ENCODE results near the gene CCDC57.
"Not testable (repeated sequence)": the region's sequence is repeated elsewhere in the genome, so short reads cannot be mapped to it uniquely, and the experiment has no call there.

The CCDC57 gene

GRCh38 chr17:82255402-82255972 lies 42.8 kb upstream of the CCDC57 start:
- no peak for TF ChIP-seq CTCF (conservative IDR thresholded peaks at IDR 0.05; ENCODE audit: low read depth, low read length)
- H3K4me3 ChIP-seq (ENCODE audit: low read depth, low read length): no peak overlapping the region
- DNase-seq (ENCODE audit: low read depth): no peak

GRCh38 chr17:82254746-82255145 lies 42.1 kb upstream of the CCDC57 start:
- not testable (repeated sequence) for H3K4me3 ChIP-seq (ENCODE audit: low read depth, low read length); DNase-seq (ENCODE audit: low read depth)

- not testable (repeated sequence) for H3K4me3 ChIP-seq (ENCODE audit: low read depth, low read length); DNase-seq (ENCODE audit: low read depth)
Measured at GRCh38 chr17:82254096-82254495, 41.5 kb upstream of the CCDC57 start.

- no peak for DNase-seq (ENCODE audit: low read depth)
- TF ChIP-seq CTCF (conservative IDR thresholded peaks at IDR 0.05; ENCODE audit: low read depth, low read length): no peak
- no peak overlapping the region for H3K4me3 ChIP-seq (ENCODE audit: low read depth, low read length)
Measured at GRCh38 chr17:82253179-82253544, 40.5 kb upstream of the CCDC57 start.

- H3K4me3 ChIP-seq (ENCODE audit: low read depth, low read length): no peak overlapping the region
- no peak for DNase-seq (ENCODE audit: low read depth)
Measured at GRCh38 chr17:82252511-82253178, 40.0 kb upstream of the CCDC57 start.

GRCh38 chr17:82250868-82251500 lies 38.3 kb upstream of the CCDC57 start:
- no peak for TF ChIP-seq CTCF (conservative IDR thresholded peaks at IDR 0.05; ENCODE audit: low read depth, low read length)
- no peak overlapping the region for H3K4me3 ChIP-seq (ENCODE audit: low read depth, low read length)
- DNase-seq (ENCODE audit: low read depth): no peak

More at GRCh38 chr17:82252511-82253178, 40.0 kb upstream of the CCDC57 start:
- TF ChIP-seq CTCF (conservative IDR thresholded peaks at IDR 0.05; ENCODE audit: low read depth, low read length): no peak

GRCh38 chr17:82249896-82250581 lies 37.4 kb upstream of the CCDC57 start:
- no peak for DNase-seq (ENCODE audit: low read depth)
- TF ChIP-seq CTCF (conservative IDR thresholded peaks at IDR 0.05; ENCODE audit: low read depth, low read length): no peak
- H3K4me3 ChIP-seq (ENCODE audit: low read depth, low read length): no peak overlapping the region

Measured in choroid plexus epithelial cell (primary cell).